ENCODE data around the gene EHBP1L1.
A peak's percentile ranks its signal among the peaks of the same experiment; 100 is the strongest.

EHBP1L1 gene

GRCh38 chr11:65547446-65548125 is 28.3 kb upstream of the EHBP1L1 start:
- DNase-seq, result no peak

GRCh38 chr11:65548395-65548794 is 27.5 kb upstream of the EHBP1L1 start:
- no peak for DNase-seq

GRCh38 chr11:65549096-65549495 is 26.8 kb upstream of the EHBP1L1 start:
- no peak for DNase-seq

- peak; percentile 30 for DNase-seq
Observed at GRCh38 chr11:65551572-65552387, 24.1 kb upstream of the EHBP1L1 start.

GRCh38 chr11:65552388-65552951 is 23.4 kb upstream of the EHBP1L1 start:
- no peak for DNase-seq

GRCh38 chr11:65553301-65554001 is 22.4 kb upstream of the EHBP1L1 start:
- DNase-seq, result peak; percentile 36

GRCh38 chr11:65554057-65554818 is 21.6 kb upstream of the EHBP1L1 start:
- DNase-seq, result no peak

GRCh38 chr11:65554842-65555430 is 20.9 kb upstream of the EHBP1L1 start:
- no peak for DNase-seq

GRCh38 chr11:65555693-65556231 is 20.1 kb upstream of the EHBP1L1 start:
- peak; percentile 19 for DNase-seq

- no peak for DNase-seq
Observed at GRCh38 chr11:65556470-65557279, 19.2 kb upstream of the EHBP1L1 start.

GRCh38 chr11:65557280-65558001 is 18.4 kb upstream of the EHBP1L1 start:
- DNase-seq, result no peak

- no peak for DNase-seq
Observed at GRCh38 chr11:65558002-65558929, 17.6 kb upstream of the EHBP1L1 start, which contains the start of gene LTBP3. TSS of gene LTBP3 (minus strand) at chr11:65558359. CDS start at chr11:65557959, 400 bp downstream.

GRCh38 chr11:65558930-65559509 is 16.8 kb upstream of the EHBP1L1 start:
- no peak for DNase-seq

- DNase-seq, result no peak
Observed at GRCh38 chr11:65559535-65559934, 16.3 kb upstream of the EHBP1L1 start.

- DNase-seq, result no peak
Observed at GRCh38 chr11:65559951-65560537, 15.8 kb upstream of the EHBP1L1 start.

GRCh38 chr11:65560555-65561418 is 15.1 kb upstream of the EHBP1L1 start:
- DNase-seq, result no peak

GRCh38 chr11:65562020-65562419 is 13.8 kb upstream of the EHBP1L1 start:
- DNase-seq, result no peak

All from stimulated activated naive CD4-positive, alpha-beta T cell treated with Interleukin-2 at 50 U/mL for 16 hours (primary cell).